Skeletal muscle cell (primary cell): ENCODE data around the gene TNIK.
"Not testable (repeated sequence)": the region's sequence is repeated elsewhere in the genome, so short reads cannot be mapped to it uniquely, and the experiment has no call there.

Source experiments
- DNase-seq: peaks from one replicate; pipeline ENCODE4 v3.0.0-alpha.2; 2010; ENCODE audit warnings: low read depth
- H3K4me3 ChIP-seq: 2 replicates; pipeline ENCODE4 v1.5.1; 2011; ENCODE audit warnings: low read depth, mild to moderate bottlenecking, control low read depth, low read length, moderate library complexity

Gene TNIK

DNA sequence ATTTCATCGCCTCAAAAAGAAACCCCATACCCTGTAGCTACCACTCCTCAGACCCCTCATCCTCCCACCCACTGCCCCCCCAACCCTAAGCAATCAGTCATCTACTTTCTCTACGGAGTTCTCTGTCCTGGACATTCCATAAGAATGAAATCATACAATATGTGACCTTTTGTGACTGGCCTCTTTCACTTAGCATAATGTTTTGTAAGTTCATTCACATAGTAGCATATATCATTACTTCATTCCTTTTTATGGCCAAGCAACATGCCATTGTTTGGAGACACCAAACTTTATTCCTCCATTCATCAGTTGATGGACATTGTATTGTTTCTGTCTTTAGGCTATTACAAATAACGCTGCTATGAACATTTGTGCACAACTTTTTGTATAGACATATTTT is 64.2 kb downstream of the TNIK start:
- no peak overlapping the region for H3K4me3 ChIP-seq
- no peak for DNase-seq

DNA sequence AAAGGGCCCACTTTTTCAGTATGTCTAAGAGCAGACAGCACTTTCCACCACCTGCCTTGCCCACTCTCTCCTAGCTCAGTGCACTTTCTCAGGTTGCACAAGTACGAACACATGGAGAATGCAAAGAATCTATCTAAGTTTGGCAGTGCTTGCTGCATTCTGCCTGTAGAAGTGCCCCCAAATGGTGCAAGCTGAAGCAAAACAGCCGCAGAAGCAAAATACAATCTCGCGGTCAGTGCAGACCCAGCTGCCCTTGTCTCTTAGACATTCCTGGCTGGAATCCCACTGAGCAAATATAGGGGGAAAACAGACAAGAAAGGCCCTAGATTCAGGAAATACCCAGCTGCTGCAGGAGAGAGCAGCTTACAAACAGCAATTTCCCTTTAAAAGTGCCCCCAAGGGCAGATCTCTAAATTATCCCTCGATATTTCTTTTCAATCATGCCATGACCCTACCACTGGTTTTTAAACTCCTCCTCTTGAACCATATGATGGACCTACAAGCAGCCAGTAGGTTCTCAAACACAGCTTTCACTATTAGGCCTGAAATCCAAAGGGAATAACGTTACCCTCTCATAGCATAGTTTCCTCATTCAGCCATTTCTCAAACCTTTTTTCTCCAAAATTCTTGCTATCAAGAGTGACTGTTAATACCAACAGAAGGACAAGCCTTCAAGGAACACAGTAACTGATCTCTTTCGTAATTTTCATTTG is 67.0 kb downstream of the TNIK start:
- DNase-seq = peak; percentile 70
- no peak overlapping the region for H3K4me3 ChIP-seq

DNA sequence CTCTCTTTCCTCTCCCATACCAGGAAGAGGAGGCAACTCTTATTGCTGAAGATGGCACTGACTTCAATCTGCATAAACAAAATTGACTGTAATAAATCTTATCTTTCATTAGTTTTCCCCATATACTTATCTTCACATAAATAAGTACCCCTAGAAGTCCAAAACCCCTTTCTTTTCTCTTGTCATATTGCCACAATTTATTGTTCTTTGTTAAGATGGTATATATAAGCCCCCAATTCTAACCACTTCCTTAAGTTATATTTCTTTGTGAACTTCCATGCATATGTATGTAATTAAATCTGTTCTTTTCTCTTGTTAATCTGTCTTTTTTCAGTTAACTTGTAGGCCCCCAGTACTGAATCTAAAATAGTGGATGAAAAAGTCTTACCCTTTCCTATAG is 68.8 kb downstream of the TNIK start:
- DNase-seq = no peak
- H3K4me3 ChIP-seq = no peak overlapping the region

DNA sequence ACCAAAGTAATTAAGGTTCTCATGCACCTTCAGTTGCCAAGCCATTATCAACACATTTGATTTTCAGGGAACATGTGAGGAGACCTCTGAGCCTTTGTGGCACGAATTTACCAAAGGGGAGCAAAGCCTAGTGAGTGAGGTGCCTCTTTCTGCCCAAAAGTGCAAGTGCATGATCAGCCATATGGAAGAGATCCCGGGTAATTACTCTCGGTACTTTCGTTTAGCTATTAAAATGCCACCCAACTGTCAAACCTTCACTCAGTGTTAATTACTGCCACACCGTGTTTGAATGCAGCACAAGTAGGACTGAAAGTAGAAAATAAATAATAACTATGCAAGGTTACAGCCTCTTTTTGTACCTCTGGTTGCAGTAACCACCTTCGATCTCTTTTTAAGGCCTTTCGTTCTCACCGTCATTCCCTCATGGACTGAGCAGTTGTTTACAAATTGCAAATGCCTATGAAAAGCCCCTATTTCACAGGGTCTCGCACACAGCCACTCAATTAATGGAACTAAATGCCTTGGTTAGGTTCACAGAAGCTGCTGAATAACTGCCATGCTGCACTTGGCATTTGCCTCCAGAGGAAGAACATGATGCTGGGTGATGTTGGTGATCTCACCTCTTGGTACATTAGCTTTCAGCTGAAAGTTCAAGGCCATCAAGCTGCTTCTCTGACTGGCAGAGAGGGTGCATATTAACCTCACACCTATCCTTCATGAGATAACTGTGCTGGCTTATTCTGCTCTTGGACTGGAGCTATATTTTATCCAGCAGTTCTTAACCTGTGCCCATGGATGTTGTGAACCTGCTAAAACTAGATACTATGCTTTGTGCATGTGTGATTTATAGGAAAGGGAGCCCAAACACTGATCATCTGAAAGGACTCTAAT is 69.9 kb downstream of the TNIK start:
- no peak overlapping the region for H3K4me3 ChIP-seq
- DNase-seq = no peak

DNA sequence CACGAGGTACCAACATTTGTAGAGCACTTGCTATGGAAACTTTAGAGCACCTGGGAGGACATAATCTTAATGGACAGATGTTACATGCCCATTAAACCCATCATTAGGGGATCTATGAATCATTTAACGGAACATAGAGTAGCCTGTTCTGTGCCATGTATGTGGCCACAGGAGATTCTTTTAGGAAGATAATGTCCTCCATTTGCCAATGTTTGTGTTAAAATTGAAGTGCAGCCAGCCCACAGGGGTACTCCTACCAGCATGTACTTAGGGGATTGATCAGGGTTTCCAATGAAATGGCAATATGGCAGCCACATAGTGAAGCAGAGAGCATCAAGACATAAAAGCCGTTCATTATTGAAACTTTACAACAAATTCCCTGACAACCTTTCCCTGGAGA is 70.7 kb downstream of the TNIK start:
- no peak overlapping the region for H3K4me3 ChIP-seq
- DNase-seq = no peak

DNA sequence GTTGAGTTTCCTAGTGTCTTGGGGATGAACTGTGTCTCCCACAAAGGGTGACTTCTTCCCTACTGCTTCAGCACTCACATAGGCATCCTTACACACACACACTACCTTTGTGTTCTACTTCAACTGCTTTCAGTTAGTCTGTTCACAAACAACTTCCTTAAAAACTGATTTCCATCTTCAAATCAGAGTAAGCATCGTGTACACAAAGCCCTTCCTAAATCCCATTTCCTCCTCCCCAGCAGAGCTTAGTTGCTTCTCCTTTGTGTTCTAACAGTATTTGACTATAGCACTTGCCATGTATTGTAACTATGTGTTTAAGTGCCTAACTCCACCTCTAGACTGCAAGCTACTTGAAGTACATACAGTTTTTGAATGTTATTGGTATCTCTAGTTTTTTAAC is 71.7 kb downstream of the TNIK start:
- no peak for DNase-seq
- no peak overlapping the region for H3K4me3 ChIP-seq

DNA sequence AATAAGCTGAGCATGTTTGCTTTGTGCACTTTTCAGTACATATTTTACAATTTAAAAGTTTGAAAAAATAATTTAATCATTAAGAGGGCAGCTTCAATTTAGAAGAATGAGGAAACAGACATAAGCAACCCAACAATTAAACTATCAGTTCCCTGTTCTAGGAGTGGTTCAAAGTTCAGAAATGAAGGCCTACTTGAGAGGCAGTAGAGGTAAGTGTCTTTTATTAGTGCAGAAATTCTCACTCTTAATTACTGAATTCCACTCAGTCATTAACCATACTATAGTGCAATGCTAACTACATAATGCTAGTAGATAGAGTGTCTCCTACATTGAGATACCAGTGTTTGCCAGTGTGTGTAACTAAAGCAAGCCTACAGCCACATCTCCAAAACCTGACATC is 73.1 kb downstream of the TNIK start:
- no peak overlapping the region for H3K4me3 ChIP-seq
- DNase-seq = no peak

DNA sequence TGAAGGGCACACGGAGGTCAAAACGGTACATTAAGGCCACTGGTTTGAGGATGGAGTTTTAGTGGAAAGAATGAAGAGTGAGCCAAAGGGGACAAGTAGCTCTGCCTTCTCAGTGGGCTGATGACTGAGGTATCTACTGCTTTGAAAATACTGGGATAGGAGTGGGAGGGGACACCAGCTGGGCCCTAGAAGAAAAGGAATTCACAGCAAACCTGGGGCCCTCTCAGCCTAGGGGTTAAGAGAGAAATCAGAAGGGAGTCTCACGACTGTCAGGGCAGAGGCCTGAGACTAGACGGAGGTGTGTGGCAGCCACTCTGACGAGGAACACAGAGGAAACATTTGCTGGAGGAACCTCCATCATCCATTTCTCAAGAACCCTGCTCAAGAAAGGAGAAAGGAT is 75.1 kb downstream of the TNIK start:
- DNase-seq = no peak

DNA sequence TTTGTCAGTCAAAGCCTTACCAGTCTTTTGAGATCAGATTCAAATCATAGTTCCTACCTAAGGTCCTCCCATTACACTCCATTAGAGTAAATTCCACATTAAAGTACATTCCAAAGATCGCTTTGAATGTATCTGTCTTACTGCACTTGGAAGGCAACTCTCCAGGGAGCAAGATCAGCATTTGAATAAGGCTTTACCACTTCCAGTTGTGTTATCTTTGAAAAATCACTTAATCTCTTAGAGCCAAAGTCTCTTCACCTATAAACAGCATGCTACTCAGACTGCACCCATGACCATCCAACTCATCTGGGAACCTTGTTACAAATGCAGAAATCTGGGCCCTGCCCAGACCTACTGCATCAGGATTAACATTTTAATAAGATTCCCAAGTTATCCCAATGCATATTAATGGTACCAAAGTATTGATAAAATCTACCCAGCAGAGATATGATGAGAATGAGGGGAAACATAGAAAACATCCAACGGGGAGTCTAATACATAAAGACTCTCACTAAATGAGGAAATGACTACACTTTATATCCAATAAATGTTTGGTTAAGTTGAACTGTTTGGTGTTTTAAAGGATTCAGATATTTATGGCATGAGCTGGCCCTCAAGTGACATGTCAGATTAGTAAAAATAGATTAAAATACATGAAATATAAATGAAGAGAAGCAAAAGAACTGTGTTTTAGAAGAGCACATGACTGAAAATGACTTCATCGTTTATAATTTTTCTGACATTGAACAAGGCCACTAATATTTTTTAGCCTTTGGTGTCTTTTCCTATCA is 75.9 kb downstream of the TNIK start:
- H3K4me3 ChIP-seq = no peak overlapping the region
- DNase-seq = no peak

More for the DNA sequence above, 75.1 kb downstream of the TNIK start:
- no peak overlapping the region for H3K4me3 ChIP-seq

DNA sequence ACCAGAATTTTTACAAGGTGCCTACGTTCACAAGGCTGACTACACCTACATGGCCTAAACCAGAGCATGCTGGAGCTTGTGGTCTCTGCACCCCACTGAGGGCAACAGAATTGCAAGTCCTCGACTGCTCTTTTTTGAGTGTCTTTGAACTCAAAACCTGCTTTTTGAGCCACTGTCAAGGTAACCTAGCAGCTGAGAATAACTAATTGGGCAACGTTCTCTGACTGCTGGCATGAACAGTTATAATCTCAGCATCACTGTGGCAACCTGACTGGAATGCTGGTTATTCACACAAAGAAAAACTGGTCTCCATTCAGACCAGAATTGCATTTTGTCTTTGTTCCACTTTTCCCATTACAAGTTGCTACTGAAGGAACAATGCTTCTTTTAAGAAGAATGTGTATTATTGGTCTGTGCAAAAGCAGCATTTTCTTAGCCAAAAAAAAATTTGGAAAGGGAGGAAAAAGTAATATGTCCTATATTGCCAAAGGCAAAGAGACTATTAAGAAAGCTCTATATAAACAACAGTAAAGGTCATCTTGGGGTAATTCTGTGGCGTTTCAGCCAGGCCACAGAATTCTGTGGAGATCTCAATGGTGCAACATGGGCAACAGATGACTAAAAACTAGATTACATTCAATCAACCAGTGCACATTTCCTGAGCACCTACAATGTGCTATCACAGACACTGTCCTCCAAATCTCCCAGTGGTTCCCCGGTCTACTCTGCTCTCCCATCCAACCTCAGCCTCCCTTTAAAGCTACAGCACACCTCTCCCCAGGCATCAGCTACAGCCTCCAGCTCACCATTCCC is 76.8 kb downstream of the TNIK start:
- no peak overlapping the region for H3K4me3 ChIP-seq
- DNase-seq = no peak

DNA sequence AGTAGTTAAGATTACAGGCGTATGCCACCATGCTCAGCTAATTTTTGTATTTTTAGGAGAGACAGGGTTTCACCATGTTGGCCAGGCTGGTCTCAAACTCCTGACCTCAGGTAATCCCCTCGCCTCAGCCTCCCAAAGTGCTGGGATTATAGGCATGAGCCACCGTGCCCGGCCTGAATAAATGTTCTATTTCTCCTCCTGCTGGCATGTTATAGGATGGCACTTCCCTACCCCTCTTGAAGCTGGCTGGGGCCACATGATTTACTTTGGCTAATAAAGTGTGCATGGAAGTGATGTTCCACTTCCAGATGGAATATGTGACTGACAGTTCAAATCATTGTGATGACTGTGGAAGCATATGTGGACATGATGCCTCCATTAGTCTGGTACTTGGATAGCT is 77.9 kb downstream of the TNIK start:
- not testable (repeated sequence) for H3K4me3 ChIP-seq, DNase-seq

DNA sequence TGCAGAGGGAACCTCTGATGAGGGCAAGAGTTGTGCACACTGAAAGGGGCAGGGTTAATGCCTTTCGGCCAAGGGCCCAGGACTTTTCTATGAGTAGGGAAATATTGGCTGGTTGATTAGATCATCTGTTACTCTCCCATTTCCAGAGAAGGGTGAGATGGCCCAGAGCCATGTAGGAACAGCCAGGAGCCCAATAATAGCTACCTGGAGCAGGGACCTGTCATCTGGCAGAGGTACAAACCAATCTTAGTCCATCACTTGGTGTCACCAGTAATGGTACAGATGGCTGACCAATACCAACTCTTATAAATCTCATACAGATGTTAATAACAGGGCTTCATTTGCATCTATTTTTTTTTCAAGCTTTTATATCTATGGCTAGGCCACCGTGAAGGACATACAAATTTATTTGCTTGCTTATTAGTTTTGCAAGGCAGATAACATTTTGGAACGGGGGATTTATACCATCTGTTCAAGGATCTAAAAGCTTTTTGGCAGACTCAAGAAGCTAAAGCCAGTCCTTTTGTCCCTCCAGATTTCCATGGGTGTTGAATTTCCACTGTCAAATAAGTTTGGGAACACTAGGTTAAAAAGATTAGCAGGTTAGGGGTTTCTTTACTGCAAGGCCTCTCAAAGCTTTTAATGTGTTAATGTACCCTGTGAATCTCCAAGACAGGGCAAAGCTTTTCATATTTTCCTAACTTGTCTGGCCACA is 79.3 kb downstream of the TNIK start:
- H3K4me3 ChIP-seq = no peak overlapping the region
- no peak for DNase-seq

DNA sequence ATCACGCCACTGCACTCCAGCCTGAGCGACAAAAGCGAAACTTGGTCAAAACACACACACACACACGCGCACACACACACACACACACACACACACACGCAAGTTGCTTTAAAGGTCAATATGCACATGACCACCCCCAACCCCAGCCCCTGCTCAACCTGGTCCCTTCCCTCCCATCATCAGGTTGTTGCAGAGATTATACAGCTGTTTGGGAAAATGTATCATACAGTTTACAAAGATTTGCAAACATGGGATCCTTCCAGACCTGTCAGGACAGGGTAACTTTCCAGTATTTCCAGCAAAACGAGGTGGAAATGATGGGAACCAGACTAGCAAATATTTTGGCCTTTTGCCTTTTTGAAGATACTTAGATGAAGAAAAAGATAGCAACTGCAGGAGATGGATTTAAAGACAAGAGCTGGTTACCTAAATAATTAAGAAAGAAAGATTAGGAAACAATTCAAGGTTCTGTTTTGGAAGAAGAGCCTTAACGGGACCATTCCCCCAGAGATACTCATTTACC is 80.2 kb downstream of the TNIK start:
- no peak overlapping the region for H3K4me3 ChIP-seq
- DNase-seq = no peak

DNA sequence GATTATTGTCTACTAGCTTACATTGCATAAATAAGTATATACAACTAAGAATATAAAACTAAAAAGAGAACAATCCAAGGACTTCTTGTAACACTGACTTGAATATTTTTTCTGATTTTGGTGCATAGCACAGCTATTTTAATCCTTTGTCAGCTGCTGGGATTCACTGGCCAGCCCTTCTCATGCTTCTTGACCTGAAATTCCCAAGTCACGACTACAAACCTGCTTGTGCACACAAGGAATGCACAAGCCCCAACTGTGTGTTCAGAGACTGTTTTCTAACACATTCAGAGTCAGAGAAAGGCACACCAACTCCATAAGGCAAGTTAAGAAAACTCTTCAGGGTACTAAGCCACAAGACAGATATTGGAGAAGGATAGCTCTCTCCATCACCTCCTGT is 80.9 kb downstream of the TNIK start:
- H3K4me3 ChIP-seq = no peak overlapping the region
- no peak for DNase-seq

DNA sequence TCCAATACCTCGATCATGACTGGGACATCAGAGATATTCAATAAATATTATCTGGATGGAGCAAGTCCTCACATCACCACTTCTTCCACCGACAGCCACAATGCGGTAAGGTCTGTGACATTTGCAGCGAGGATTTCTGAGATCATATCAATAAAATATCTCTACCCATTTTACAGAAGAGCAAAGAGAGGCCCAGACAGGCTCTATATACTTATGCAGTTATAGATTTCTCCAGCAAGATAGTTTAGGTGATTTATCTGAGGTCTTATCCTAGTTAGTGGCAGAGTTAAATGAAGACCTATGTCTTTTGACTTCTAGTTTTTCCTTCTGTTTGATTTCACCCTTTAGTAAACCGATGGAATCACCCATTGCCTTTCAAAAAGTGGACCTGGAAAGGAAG is 81.6 kb downstream of the TNIK start:
- no peak for DNase-seq
- no peak overlapping the region for H3K4me3 ChIP-seq

DNA sequence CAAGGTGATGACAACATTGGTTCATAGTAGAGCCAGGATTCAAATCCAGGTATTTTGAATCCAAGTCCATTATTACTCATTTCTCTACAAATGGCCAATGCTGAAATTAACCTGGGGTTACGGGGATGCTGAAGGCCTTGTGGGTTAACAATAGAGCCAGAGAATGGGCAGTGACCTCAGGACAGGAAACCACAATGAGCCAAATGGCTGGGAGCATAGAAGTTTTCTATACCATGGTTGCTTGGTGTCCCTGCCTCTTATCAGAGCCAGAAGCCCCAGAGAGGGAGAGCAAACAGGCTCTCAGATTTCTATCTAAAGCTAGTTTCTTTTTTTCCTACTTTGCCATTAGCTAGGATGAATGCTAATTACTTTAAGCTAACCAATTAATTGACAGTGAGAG is 82.3 kb downstream of the TNIK start:
- no peak for DNase-seq
- no peak overlapping the region for H3K4me3 ChIP-seq

DNA sequence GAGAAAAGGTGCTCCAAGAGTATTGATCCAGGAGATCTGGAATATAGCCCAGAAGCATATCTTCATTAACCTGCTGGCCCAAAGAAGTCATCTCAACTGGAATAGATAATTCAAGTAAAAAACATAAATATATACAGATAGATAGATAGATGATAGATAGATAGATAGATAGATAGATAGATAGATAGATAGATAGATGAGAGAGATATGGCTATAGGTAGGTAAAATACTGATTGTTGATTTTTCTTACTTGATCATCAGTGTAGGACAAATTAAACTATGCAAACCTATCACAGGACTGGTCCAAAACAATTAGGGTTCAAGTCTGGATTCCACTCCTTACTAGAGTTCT is 83.6 kb downstream of the TNIK start:
- no peak for DNase-seq
- no peak overlapping the region for H3K4me3 ChIP-seq

DNA sequence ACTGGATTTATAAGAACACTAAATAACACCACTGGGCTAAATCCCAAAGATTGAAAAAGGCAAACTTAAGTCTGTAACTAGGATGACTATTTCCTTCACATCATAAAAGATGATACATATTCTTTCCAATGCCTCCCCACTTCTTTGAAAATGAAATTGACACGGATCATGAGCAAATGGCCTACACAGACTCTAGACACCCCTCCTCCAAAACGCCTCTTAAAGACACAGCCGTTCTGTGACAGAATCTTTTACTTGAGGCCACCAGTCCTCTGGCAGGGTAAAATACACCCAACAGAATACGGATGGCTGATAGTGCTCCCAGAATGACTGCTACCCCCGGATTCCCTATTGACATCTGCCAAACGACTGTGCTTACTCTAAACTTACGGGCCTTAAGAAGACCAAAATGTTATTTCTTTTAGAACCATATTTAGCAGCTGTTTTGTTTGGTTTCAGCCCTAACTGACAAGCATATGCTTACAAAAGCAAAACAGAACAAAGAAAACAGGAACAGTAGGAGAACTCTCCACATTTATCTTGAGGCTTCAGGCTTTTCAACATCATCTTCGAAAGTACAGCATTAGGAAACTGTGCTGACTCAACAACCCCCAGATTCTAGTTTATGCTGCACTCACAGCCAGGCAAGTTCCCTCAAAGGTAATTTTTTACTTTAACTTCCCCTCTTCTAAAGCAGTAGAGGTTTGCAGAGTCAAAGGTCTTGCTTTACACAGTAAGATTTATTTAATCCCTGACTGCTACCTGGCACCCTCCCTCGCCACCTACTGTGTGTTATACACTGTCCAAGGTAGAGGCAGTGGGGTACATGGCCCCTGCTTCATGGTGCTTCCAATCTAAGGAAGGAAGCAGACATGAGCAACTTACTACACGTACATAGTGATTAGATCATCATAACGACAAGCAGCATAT is 84.3 kb downstream of the TNIK start:
- DNase-seq = no peak
- no peak overlapping the region for H3K4me3 ChIP-seq
